VCaP (cell line): ENCODE data around the gene CD44.

Source experiments
- H3K27ac ChIP-seq: fragments of 450-650 bp; 2 replicates; pipeline ENCODE4 v1.5.1; 2017
- TF ChIP-seq, protein P1 (sequence below): fragments of 450-650 bp; conservative IDR thresholded peaks from 2 replicates; pipeline ENCODE4 v1.5.1; 2017; ENCODE audit warnings: mild to moderate bottlenecking, moderate library complexity

CD44 gene

DNA sequence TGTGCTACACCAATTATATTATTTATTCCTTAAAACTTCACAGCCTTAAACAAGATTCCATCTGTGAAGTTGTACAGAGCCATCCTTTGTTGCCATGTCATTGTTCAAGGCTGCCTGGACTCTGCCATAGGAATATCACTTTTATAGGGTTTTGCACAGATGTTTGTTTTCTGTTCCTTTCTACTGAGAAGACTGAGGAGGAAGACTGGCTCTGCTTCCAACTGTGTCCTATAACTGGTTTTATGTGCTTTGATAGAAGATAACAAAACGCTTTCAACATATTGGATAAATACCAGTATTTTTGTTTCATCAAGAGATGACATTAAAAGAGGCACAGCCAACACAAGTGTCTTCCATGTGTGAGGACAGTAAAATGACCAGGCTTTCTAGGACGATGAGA, 120.6 kb downstream of the CD44 start:
- peak overlapping the region; percentile 77 for H3K27ac ChIP-seq
- TF ChIP-seq, protein P1, sequence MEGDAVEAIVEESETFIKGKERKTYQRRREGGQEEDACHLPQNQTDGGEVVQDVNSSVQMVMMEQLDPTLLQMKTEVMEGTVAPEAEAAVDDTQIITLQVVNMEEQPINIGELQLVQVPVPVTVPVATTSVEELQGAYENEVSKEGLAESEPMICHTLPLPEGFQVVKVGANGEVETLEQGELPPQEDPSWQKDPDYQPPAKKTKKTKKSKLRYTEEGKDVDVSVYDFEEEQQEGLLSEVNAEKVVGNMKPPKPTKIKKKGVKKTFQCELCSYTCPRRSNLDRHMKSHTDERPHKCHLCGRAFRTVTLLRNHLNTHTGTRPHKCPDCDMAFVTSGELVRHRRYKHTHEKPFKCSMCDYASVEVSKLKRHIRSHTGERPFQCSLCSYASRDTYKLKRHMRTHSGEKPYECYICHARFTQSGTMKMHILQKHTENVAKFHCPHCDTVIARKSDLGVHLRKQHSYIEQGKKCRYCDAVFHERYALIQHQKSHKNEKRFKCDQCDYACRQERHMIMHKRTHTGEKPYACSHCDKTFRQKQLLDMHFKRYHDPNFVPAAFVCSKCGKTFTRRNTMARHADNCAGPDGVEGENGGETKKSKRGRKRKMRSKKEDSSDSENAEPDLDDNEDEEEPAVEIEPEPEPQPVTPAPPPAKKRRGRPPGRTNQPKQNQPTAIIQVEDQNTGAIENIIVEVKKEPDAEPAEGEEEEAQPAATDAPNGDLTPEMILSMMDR: no peak

DNA sequence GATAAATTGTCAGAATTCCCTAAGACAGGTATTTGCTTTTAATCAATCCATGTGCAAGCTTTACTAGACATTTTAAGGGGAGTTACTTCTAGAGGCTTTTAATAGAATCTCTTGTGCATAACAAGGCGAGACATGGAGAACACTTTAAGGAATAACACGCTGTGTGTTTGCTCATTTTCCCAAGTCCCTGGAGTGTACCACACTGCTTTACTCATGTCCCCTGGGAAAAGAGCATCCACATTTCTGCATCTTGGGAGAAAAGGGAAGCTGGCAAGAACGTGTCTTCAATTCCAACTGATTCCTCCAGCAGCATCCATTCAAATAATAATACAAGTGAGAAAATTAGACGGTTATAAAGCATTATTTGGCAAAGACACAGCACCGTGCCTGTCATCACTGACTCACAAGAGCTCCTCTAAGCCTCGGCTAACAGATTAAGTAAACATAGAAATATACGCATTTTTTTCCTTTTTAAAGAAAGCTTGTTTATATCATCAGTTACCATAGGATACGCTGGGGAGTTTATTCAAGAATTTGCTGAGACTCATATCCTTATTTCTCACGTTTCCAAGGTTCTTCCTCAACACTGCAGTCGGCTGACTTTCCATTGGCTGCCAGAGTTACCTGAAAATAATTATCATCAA, 121.5 kb downstream of the CD44 start:
- peak overlapping the region; percentile 77 for H3K27ac ChIP-seq
- TF ChIP-seq, protein P1: no peak

DNA sequence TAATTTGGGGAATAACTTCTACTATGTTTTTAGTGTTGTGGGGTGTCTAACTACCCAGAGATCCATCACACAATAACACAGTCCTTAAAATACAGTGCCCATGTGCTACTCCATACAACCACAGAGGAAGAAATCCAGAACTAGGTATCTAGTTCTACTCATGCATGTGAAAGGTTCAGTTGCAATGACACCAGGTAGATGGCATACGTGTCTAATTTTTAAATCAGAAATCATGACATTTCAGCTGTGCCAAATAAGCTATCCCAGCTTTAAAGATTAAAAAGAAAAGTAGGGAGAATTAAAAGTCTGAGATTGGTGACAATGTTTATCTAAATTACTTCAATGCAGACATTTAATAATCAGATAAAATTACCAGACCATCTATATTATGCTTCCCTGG, 122.2 kb downstream of the CD44 start:
- TF ChIP-seq, protein P1: no peak
- no peak overlapping the region for H3K27ac ChIP-seq

DNA sequence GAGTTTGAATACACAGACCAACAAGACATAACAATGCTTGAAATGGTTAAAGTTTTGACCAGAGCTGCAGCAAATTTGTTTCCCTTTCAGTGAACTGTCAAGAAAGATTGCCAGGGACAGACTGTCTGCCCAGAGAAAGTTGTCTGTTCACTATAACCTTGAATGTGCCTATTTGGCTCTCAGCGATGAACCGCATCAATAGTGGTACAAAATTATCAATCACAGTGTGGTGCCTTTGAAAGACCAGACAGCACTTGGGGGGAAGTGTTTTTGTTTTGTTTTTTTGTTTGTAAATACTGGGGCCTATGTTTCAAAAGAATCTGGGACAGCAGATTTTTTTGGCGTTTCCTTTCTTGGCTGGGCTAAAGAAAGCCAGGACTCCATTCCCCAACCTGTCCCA, 123.1 kb downstream of the CD44 start:
- TF ChIP-seq, protein P1: no peak
- H3K27ac ChIP-seq: no peak overlapping the region

DNA sequence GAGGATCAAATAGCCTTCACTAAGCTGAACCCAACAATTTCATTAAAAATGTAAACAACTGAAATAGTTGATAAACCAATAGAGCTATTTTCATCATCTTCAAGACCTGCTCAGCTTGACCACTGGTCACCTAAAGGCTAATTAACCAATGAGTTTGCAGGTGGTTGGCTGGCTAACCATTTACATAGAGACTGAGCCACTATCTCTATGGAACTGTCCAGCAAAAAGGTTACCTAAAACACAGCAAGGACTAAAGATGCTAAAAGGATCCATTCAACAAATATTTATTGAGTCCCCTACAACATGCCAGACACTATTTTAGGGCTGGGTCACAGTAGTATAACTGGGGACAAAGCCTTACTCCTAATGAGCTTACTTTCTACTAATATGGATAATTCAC, 123.8 kb downstream of the CD44 start:
- TF ChIP-seq, protein P1: no peak
- no peak overlapping the region for H3K27ac ChIP-seq

DNA sequence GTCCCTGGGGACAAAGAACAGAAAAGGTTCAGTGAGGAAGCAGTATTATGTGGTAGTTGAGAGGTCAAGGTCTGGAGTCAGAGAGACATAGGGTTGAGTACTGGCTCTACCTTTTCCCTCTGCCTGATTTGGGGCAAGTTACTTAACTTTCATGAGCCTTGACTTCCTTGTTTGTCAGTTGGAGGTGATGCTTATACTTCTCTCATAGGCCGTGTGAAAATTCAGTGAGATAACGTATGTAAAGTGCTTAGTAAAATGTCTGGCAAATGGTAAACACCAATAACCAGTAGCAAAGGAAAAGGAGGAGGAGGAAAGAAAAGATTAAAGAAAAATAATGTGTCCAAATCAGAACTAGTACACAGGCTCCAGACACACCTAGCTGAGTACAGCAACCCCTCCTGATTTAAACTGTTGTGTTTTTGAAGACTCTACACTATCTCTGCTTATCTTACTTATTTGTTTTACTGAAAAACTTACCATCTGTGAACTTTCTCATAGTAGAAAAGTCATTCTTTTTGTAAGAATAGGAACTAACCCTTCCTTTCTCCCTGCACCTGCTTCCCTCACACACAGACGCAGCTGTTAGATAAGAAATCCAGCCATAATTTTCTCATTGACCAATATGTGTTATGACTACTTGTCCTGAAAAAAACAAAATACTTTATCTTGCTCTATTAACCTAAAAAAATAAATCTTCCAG, 126.9 kb downstream of the CD44 start:
- TF ChIP-seq, protein P1: no peak
- H3K27ac ChIP-seq: no peak overlapping the region

DNA sequence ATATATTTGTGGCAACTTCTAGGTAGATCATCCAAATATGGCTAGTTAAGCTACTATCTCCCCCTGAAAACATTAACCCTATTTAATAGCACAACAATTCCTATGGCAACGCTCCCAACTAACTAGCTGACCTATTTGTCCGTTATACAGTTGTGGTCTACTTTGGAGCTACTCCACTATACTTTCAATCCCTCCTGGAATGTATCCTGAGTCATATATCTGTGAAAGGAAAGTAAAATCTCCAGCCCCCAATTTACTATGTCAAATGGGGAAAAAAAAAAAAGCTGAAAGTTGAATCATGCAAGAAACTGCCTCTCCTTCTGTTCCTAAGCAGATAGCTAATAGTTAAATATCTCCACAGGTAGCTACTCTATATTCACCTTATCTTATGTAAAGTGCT, 128.5 kb downstream of the CD44 start:
- no peak overlapping the region for H3K27ac ChIP-seq
- TF ChIP-seq, protein P1: no peak
